ENCODE results near the gene TGFBR1. TPM values are rescaled to one million over a fixed set of nuclear protein-coding genes. Genes with fewer than 3 reads are reported as not detected.

Gene TGFBR1
- total RNA-seq, 1 experiment from 2014 or later, result 17.9 TPM

DNA sequence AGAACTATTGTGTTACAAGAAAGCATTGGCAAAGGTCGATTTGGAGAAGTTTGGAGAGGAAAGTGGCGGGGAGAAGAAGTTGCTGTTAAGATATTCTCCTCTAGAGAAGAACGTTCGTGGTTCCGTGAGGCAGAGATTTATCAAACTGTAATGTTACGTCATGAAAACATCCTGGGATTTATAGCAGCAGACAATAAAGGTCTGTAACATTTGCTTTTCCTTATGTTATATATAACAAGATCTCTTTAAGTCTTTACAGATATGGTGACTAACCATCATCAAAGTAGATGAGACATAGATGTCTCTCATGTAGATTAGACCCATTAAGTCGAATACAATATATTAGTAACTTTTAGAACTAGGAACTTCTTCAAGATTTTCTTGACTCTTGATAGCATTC is 33.0 kb downstream of the TGFBR1 start:
- no peaks in the 10 kb centered on the region for H3K9me2 ChIP-seq (replicated peaks; ENCODE audit: insufficient read depth, low read length)
- no peak overlapping the region for H2AFZ ChIP-seq (ENCODE audit: low read length)
- H3K4me3 ChIP-seq (ENCODE audit: low read length), result no peak overlapping the region
- H3K79me2 ChIP-seq (ENCODE audit: low read length), result no peaks in the 10 kb centered on the region
- no peaks in the 10 kb centered on the region for H4K20me1 ChIP-seq (ENCODE audit: insufficient read depth, low read depth, low read length)
- no peaks in the 10 kb centered on the region for H3K27me3 ChIP-seq (ENCODE audit: low read length)
- no peak for DNase-seq
- H3K4me1 ChIP-seq (ENCODE audit: low read length), result peaks cover 19% of the 10 kb centered on the region
- no peak overlapping the region for H3K4me2 ChIP-seq (ENCODE audit: low read depth, low read length, poor library complexity, severe bottlenecking)
- H3K36me3 ChIP-seq (ENCODE audit: insufficient read depth, low read length), result no peaks in the 10 kb centered on the region
- no peak overlapping the region for H3K9ac ChIP-seq (ENCODE audit: low read length)
- H3K27ac ChIP-seq (ENCODE audit: low read length), result no peak overlapping the region
- no peaks in the 10 kb centered on the region for H3K9me3 ChIP-seq (ENCODE audit: low read length)

DNA sequence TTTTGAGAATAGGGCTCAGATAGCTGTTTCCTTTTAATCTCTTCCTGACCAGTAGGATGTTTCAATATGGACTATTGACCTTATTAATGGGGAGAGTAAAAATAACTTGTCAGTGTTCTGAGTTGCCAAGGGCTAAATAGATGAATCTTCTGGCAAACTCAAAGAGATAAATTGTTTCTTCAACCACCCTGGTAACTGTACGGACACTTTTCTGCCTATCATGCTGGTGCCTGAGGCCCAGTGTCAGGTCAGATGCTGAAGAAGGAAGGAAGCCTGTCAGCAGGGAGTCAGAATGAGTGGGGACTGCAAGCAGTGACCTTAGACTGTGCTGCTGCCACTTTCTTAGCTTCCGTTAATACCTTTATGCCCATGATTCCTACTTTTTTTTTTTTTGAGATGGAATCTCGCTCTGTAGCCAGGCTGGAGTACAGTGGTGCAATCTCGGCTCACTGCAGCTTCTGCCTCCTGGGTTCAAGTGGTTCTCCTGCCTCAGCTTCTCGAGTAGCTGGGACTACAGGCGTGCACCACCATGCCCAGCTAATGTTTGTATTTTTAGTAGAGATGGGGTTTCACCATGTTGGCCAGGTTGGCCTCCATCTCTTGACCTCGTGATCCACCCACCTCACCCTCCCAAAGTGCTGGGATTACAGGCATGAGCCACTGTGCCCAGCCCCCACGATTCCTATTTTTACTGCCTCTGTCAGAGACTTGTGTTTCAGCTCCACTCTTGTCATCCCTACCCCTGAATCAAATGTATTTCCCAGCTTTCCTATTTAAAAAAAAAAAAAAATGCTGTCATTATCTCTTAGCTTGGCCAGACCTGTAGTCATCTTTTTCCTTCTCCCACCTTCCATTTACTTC is 33.7 kb downstream of the TGFBR1 start:
- Histone ChIP-seq H3K36me3 (ENCODE audit: insufficient read depth, low read length) (no peaks in the 10 kb centered on the region), H3K9me3 (ENCODE audit: low read length) (no peaks in the 10 kb centered on the region), H3K9ac (ENCODE audit: low read length) (no peak overlapping the region), H3K27me3 (ENCODE audit: low read length) (no peaks in the 10 kb centered on the region), H3K4me3 (ENCODE audit: low read length) (no peak overlapping the region), H3K9me2 (replicated peaks; ENCODE audit: insufficient read depth, low read length) (no peaks in the 10 kb centered on the region), H4K20me1 (ENCODE audit: insufficient read depth, low read depth, low read length) (no peaks in the 10 kb centered on the region), H2AFZ (ENCODE audit: low read length) (no peak overlapping the region), H3K4me1 (ENCODE audit: low read length) (peaks cover 19% of the 10 kb centered on the region), H3K27ac (ENCODE audit: low read length) (no peak overlapping the region), H3K79me2 (ENCODE audit: low read length) (no peaks in the 10 kb centered on the region), H3K4me2 (ENCODE audit: low read depth, low read length, poor library complexity, severe bottlenecking) (no peak overlapping the region)
- DNase-seq, result no peak

DNA sequence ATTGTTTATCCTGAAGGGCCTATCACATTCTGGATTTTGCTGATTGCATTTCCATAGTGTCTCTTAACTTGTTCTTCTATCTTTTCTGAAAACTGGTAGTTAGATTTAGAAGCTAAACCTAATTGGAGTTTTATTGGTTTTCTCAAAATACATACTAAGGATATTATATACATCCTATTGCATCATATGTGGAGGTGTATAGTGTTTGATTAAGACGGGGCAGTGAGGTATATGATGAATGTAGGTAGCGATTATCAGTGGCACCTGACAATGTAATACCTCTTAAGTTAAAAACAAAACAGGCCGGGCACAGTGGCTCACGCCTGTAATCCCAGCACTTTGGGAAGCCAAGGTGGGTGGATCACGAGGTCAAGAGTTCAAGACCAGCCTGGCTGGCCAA is 35.0 kb downstream of the TGFBR1 start:
- H3K9me2 ChIP-seq (replicated peaks; ENCODE audit: insufficient read depth, low read length), result no peaks in the 10 kb centered on the region
- peaks cover 17% of the 10 kb centered on the region for H3K4me1 ChIP-seq (ENCODE audit: low read length)
- no peaks in the 10 kb centered on the region for H3K27me3 ChIP-seq (ENCODE audit: low read length)
- H3K27ac ChIP-seq (ENCODE audit: low read length), result no peak overlapping the region
- no peak overlapping the region for H3K9ac ChIP-seq (ENCODE audit: low read length)
- H2AFZ ChIP-seq (ENCODE audit: low read length), result no peak overlapping the region
- H3K4me2 ChIP-seq (ENCODE audit: low read depth, low read length, poor library complexity, severe bottlenecking), result no peak overlapping the region
- no peak for DNase-seq
- no peaks in the 10 kb centered on the region for H3K9me3 ChIP-seq (ENCODE audit: low read length)
- H3K36me3 ChIP-seq (ENCODE audit: insufficient read depth, low read length), result no peaks in the 10 kb centered on the region
- no peaks in the 10 kb centered on the region for H4K20me1 ChIP-seq (ENCODE audit: insufficient read depth, low read depth, low read length)
- H3K4me3 ChIP-seq (ENCODE audit: low read length), result no peak overlapping the region
- no peaks in the 10 kb centered on the region for H3K79me2 ChIP-seq (ENCODE audit: low read length)

DNA sequence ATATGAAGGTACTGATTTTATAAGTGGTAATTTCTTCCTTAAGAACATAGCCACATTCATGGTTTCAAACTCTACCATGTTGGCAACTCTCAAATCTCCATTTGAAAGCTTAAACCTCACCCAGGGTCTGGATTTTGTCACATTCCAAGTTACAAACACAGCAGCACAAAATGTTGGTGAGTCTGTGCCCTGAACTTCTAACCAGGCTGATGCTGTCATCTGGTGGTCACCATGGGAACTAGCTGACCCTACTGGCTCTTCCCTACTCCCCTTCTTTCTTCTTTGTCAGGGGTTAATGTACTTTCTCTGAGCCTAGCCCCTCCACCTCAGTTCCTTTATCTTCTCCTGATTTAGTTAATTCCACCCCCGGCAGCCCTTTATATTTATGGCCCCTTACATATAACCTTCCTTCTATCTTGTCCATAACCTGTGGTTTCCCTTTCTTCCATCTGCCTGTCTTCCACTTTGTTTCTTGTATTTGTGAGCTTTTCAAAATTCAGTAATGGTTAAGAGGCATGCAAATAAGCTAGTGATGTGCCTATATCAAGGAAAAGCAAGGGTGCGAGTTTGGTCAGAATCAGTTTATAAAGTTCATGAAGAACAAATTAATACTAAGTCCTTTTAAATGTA is 35.9 kb downstream of the TGFBR1 start:
- Histone ChIP-seq H3K4me3 (ENCODE audit: low read length) (no peak overlapping the region), H3K79me2 (ENCODE audit: low read length) (no peaks in the 10 kb centered on the region), H3K9me3 (ENCODE audit: low read length) (no peaks in the 10 kb centered on the region), H4K20me1 (ENCODE audit: insufficient read depth, low read depth, low read length) (no peaks in the 10 kb centered on the region), H3K9ac (ENCODE audit: low read length) (no peak overlapping the region), H3K4me1 (ENCODE audit: low read length) (peaks cover 12% of the 10 kb centered on the region), H3K27me3 (ENCODE audit: low read length) (no peaks in the 10 kb centered on the region), H3K9me2 (replicated peaks; ENCODE audit: insufficient read depth, low read length) (no peaks in the 10 kb centered on the region), H3K4me2 (ENCODE audit: low read depth, low read length, poor library complexity, severe bottlenecking) (no peak overlapping the region), H3K36me3 (ENCODE audit: insufficient read depth, low read length) (no peaks in the 10 kb centered on the region), H2AFZ (ENCODE audit: low read length) (no peak overlapping the region), H3K27ac (ENCODE audit: low read length) (no peak overlapping the region)
- peak; percentile 71 for DNase-seq

DNA sequence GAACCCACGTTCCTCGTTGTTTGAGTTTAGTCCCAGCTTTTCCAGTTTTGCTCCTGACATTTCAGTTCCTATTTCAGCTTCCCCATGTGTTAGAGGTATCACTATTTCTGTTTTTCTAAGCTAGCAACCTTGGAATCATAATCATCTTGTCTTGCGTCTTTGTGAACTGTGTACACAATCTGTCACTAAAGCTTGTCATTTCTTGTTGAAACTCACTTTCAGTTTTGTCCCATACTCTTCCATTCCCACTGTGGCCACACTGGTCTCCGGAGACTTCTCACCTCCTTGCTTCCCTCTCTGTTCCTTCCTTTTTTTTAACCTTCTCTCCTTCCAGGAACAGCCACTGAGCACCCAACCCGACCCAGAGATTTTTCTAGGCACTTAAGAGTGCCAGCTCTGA is 36.9 kb downstream of the TGFBR1 start:
- H3K27me3 ChIP-seq (ENCODE audit: low read length), result no peaks in the 10 kb centered on the region
- DNase-seq, result no peak
- no peaks in the 10 kb centered on the region for H3K9me3 ChIP-seq (ENCODE audit: low read length)
- no peaks in the 10 kb centered on the region for H3K9me2 ChIP-seq (replicated peaks; ENCODE audit: insufficient read depth, low read length)
- H3K27ac ChIP-seq (ENCODE audit: low read length), result no peak overlapping the region
- no peak overlapping the region for H3K4me3 ChIP-seq (ENCODE audit: low read length)
- no peak overlapping the region for H3K4me2 ChIP-seq (ENCODE audit: low read depth, low read length, poor library complexity, severe bottlenecking)
- H4K20me1 ChIP-seq (ENCODE audit: insufficient read depth, low read depth, low read length), result no peaks in the 10 kb centered on the region
- H3K4me1 ChIP-seq (ENCODE audit: low read length), result peaks cover 8% of the 10 kb centered on the region
- H2AFZ ChIP-seq (ENCODE audit: low read length), result no peak overlapping the region
- H3K9ac ChIP-seq (ENCODE audit: low read length), result no peak overlapping the region
- H3K36me3 ChIP-seq (ENCODE audit: insufficient read depth, low read length), result no peaks in the 10 kb centered on the region
- H3K79me2 ChIP-seq (ENCODE audit: low read length), result no peaks in the 10 kb centered on the region

GRCh38 chr9:99142275-99142674 is 37.4 kb downstream of the TGFBR1 start:
- Histone ChIP-seq H3K9ac (ENCODE audit: low read length) (no peak overlapping the region), H3K4me1 (ENCODE audit: low read length) (peaks cover 4% of the 10 kb centered on the region), H3K9me3 (ENCODE audit: low read length) (no peaks in the 10 kb centered on the region), H3K4me2 (ENCODE audit: low read depth, low read length, poor library complexity, severe bottlenecking) (no peak overlapping the region), H3K9me2 (replicated peaks; ENCODE audit: insufficient read depth, low read length) (no peaks in the 10 kb centered on the region), H4K20me1 (ENCODE audit: insufficient read depth, low read depth, low read length) (no peaks in the 10 kb centered on the region), H3K36me3 (ENCODE audit: insufficient read depth, low read length) (no peaks in the 10 kb centered on the region), H3K27ac (ENCODE audit: low read length) (no peak overlapping the region), H3K4me3 (ENCODE audit: low read length) (no peak overlapping the region), H2AFZ (ENCODE audit: low read length) (no peak overlapping the region), H3K27me3 (ENCODE audit: low read length) (no peaks in the 10 kb centered on the region), H3K79me2 (ENCODE audit: low read length) (no peaks in the 10 kb centered on the region)
- DNase-seq, result no peak

DNA sequence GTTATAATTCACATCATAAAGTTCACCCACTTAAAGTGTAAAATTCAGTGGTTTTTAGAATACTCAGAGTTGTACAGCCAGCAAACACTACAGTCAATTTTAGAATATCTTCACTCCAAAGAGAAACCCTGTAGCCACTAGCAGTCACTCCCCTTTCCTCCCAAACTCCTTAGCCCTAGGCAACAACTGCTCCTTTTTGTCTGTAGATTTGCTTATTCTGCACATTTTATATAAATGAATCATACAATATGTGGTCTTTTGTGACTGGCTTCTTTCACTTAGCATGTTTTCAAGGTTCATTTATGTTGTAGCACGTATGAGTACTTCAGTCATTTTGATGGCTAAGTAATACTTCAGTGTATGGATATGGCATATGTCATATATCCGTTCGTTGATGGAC is 38.7 kb downstream of the TGFBR1 start:
- no peak overlapping the region for H3K27ac ChIP-seq (ENCODE audit: low read length)
- no peak overlapping the region for H3K4me3 ChIP-seq (ENCODE audit: low read length)
- no peaks in the 10 kb centered on the region for H3K27me3 ChIP-seq (ENCODE audit: low read length)
- no peaks in the 10 kb centered on the region for H3K9me2 ChIP-seq (replicated peaks; ENCODE audit: insufficient read depth, low read length)
- no peaks in the 10 kb centered on the region for H3K79me2 ChIP-seq (ENCODE audit: low read length)
- no peak overlapping the region for H2AFZ ChIP-seq (ENCODE audit: low read length)
- no peak overlapping the region for H3K9ac ChIP-seq (ENCODE audit: low read length)
- no peaks in the 10 kb centered on the region for H3K9me3 ChIP-seq (ENCODE audit: low read length)
- H3K4me2 ChIP-seq (ENCODE audit: low read depth, low read length, poor library complexity, severe bottlenecking), result no peak overlapping the region
- peaks cover 3% of the 10 kb centered on the region; the same call in 1 of the 2 replicates for H3K4me1 ChIP-seq (ENCODE audit: low read length)
- no peaks in the 10 kb centered on the region for H4K20me1 ChIP-seq (ENCODE audit: insufficient read depth, low read depth, low read length)
- no peaks in the 10 kb centered on the region for H3K36me3 ChIP-seq (ENCODE audit: insufficient read depth, low read length)
- DNase-seq, result no peak

GRCh38 chr9:99144966-99145365 is 40.1 kb downstream of the TGFBR1 start:
- Histone ChIP-seq H3K4me2 (ENCODE audit: low read depth, low read length, poor library complexity, severe bottlenecking) (no peak overlapping the region), H3K9me3 (ENCODE audit: low read length) (no peaks in the 10 kb centered on the region), H3K27me3 (ENCODE audit: low read length) (no peaks in the 10 kb centered on the region), H3K9ac (ENCODE audit: low read length) (no peak overlapping the region), H4K20me1 (ENCODE audit: insufficient read depth, low read depth, low read length) (no peaks in the 10 kb centered on the region), H3K4me3 (ENCODE audit: low read length) (no peak overlapping the region), H2AFZ (ENCODE audit: low read length) (no peak overlapping the region), H3K79me2 (ENCODE audit: low read length) (no peaks in the 10 kb centered on the region), H3K4me1 (ENCODE audit: low read length) (peaks cover 3% of the 10 kb centered on the region; the same call in 1 of the 2 replicates), H3K27ac (ENCODE audit: low read length) (no peak overlapping the region), H3K9me2 (replicated peaks; ENCODE audit: insufficient read depth, low read length) (no peaks in the 10 kb centered on the region), H3K36me3 (ENCODE audit: insufficient read depth, low read length) (no peaks in the 10 kb centered on the region)
- DNase-seq, result no peak
